Globus pallidus (tissue), 1 donor: ENCODE results near the gene APOBEC2.
A peak's percentile ranks its signal among the peaks of the same experiment; 100 is the strongest.
"Not testable (repeated sequence)": the region's sequence is repeated elsewhere in the genome, so short reads cannot be mapped to it uniquely, and the experiment has no call there.

Experiments
- DNase-seq: peaks from one replicate; pipeline ENCODE4 v3.0.0-alpha.2; 2015; ENCODE audit warnings: low spot score

The APOBEC2 gene

GRCh38 chr6:41053041-41053440 lies at the start of gene APOBEC2:
Gene APOBEC2, plus strand, starts transcription at chr6:41053202. Its CDS starts 146 bp downstream, at chr6:41053348.
- no peak for DNase-seq

- peak; percentile 24 for DNase-seq
Measured at GRCh38 chr6:41006217-41006616, 46.8 kb upstream of the APOBEC2 start.

- DNase-seq, result not testable (repeated sequence)
Measured at GRCh38 chr6:41006980-41007379, 46.0 kb upstream of the APOBEC2 start.

GRCh38 chr6:41008011-41008410 lies 45.0 kb upstream of the APOBEC2 start:
- DNase-seq, result no peak

- DNase-seq, result no peak
Measured at GRCh38 chr6:41009669-41010068, 43.3 kb upstream of the APOBEC2 start.

- DNase-seq, result no peak
Measured at GRCh38 chr6:41011673-41012072, 41.3 kb upstream of the APOBEC2 start.

- no peak for DNase-seq
Measured at GRCh38 chr6:41013466-41014153, 39.4 kb upstream of the APOBEC2 start.

GRCh38 chr6:41014780-41015179 lies 38.2 kb upstream of the APOBEC2 start:
- DNase-seq, result no peak

- not testable (repeated sequence) for DNase-seq
Measured at GRCh38 chr6:41015860-41016259, 37.1 kb upstream of the APOBEC2 start.

- no peak for DNase-seq
Measured at GRCh38 chr6:41017663-41018062, 35.3 kb upstream of the APOBEC2 start.

- DNase-seq, result no peak
Measured at GRCh38 chr6:41021832-41022231, 31.2 kb upstream of the APOBEC2 start.

- DNase-seq, result no peak
Measured at GRCh38 chr6:41022294-41022693, 30.7 kb upstream of the APOBEC2 start.

- no peak for DNase-seq
Measured at GRCh38 chr6:41023114-41023513, 29.9 kb upstream of the APOBEC2 start.

- DNase-seq, result no peak
Measured at GRCh38 chr6:41025966-41026530, 27.0 kb upstream of the APOBEC2 start.

- DNase-seq, result no peak
Measured at GRCh38 chr6:41027241-41027640, 25.8 kb upstream of the APOBEC2 start.

GRCh38 chr6:41027799-41028560 lies 25.0 kb upstream of the APOBEC2 start:
- DNase-seq, result peak; percentile 38

GRCh38 chr6:41028561-41029412 lies 24.2 kb upstream of the APOBEC2 start:
- no peak for DNase-seq

GRCh38 chr6:41032830-41033229 lies 20.2 kb upstream of the APOBEC2 start:
- DNase-seq, result no peak

- DNase-seq, result no peak
Measured at GRCh38 chr6:41033776-41034175, 19.2 kb upstream of the APOBEC2 start.

GRCh38 chr6:41036186-41036585 lies 16.8 kb upstream of the APOBEC2 start:
- no peak for DNase-seq

GRCh38 chr6:41036601-41037000 lies 16.4 kb upstream of the APOBEC2 start:
- no peak for DNase-seq
